Naive thymus-derived CD8-positive, alpha-beta T cell (primary cell): ENCODE measurements around the gene SCN4A. TPM values are rescaled to one million over a fixed set of nuclear protein-coding genes. Genes with fewer than 3 reads are reported as not detected.
A peak's percentile ranks its signal among the peaks of the same experiment; 100 is the strongest.

ENCODE experiments used
- ATAC-seq, 2 donors: fragments of 150-1000 bp; cut with Tn5 transposase in 1 of 2; sonication (Bioruptor Pico), chemical (Tn5 transposase) in 1 of 2; 1 replicate in 1 of 2; 2 replicates in 1 of 2; pipeline ENCODE4 v1.10.0; 2021; ENCODE audit warnings: mild to moderate bottlenecking in 2 of 2, moderate library complexity in 2 of 2
- POLR2A ChIA-PET: fragments of 350-600 bp; sonication (Branson Sonifier 250); formaldehyde crosslinking; loops from one replicate; lab custom pipeline; 2021; ENCODE audit warnings: antibody characterized with exemption; lab: Charles Lee
- DNase-seq, 10 donors: peaks; one replicate each; pipeline versions ENCODE4 v3.0.0 to v3.0.0-alpha.2; 2020 to 2022
- H3K27ac Mint-ChIP-seq, 10 donors: one replicate each; pipeline ENCODE4 v1.8.0; 2020 to 2022; ENCODE audit warnings: mild to moderate bottlenecking in 10 of 10, mixed read lengths in 10 of 10, moderate library complexity in 4 of 10, inconsistent platforms in 1 of 10
- H3K27me3 Mint-ChIP-seq, 5 donors: one replicate each; pipeline ENCODE4 v1.8.0; 2021 to 2022; ENCODE audit warnings: mixed read lengths in 5 of 5
- H3K36me3 Mint-ChIP-seq, 3 donors: one replicate each; pipeline ENCODE4 v1.8.0; 2020 to 2022; ENCODE audit warnings: mixed read lengths in 3 of 3, mild to moderate bottlenecking in 2 of 3, inconsistent platforms in 1 of 3
- H3K4me1 Mint-ChIP-seq, 4 donors: one replicate each; pipeline ENCODE4 v1.8.0; 2021 to 2022; ENCODE audit warnings: mixed read lengths in 4 of 4
- H3K4me3 Mint-ChIP-seq, 10 donors: one replicate each; pipeline ENCODE4 v1.8.0; 2020 to 2022; ENCODE audit warnings: mild to moderate bottlenecking in 10 of 10, mixed read lengths in 10 of 10, moderate library complexity in 6 of 10, inconsistent platforms in 1 of 10
- H3K9me3 Mint-ChIP-seq, 9 donors: one replicate each; pipeline ENCODE4 v1.8.0; 2020 to 2022; ENCODE audit warnings: mixed read lengths in 9 of 9, mild to moderate bottlenecking in 3 of 9, inconsistent platforms in 1 of 9, moderate library complexity in 1 of 9
- polyA plus RNA-seq, 3 donors: library from polyadenylated mRNA; unstranded; fragments of 300-500 nt; fragmentation: Illumina TruSeq; gene quantifications; one replicate each; pipeline ENCODE4 v1.2.3, GENCODE V29; 2021
- total RNA-seq, 8 experiments: library from RNA in 2 of 8; stranded (reverse) in 2 of 8; gene quantifications; one replicate each; pipeline ENCODE4 v1.2.3 and lab custom pipeline; 2021 to 2026

Gene SCN4A
- total and polyA plus RNA-seq, 5 experiments from 2014 or later = 0.05 to 0.22 TPM; not detected in 3

DNA sequence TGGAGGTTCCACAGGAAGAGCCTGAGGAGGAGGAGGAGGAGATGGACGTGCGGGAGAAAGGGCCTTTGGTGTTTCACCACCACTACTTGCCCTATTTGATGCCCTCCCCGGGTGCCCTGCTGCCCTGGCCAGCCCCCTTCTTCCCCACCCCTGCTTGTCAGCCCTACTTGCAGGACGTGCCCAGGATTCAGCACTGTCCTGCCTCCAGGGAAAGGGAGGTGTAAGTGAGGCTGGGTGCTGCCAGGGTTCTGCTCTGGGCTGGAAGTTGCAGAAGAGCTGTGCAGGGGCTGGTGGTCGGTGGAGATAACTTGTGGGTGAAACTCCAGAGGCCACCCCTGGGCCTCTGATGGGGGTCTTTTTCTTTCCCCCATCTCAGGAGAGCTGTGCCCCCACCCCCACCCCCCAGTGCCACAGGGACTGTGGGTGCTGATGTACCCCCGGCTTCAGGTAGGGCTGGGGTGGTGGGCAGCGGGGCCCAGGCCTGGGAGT, 28.4 kb upstream of the SCN4A start:
- peaks cover 13 to 43% (median 40%) of the 10 kb centered on the region in 4 donors for H3K4me1 Mint-ChIP-seq
- no peak for DNase-seq
- ATAC-seq = no peak
- H3K4me3 Mint-ChIP-seq = no peak overlapping the region
- POLR2A ChIA-PET = interaction anchor here (0.7 to 8.1 kb wide), 3 partner anchors 16 to 415 kb away, joined by 4 to 150 read pairs (median 5); partner anchors contain the start of gene ICAM2
- no peaks in the 10 kb centered on the region for H3K27me3 Mint-ChIP-seq
- H3K9me3 Mint-ChIP-seq = no peaks in the 10 kb centered on the region
- peaks cover 0 to 34% (median 11%) of the 10 kb centered on the region in 3 donors for H3K36me3 Mint-ChIP-seq
- peak overlapping the region in 6 of 10 donors; percentile 11 to 85 (median 58) for H3K27ac Mint-ChIP-seq

DNA sequence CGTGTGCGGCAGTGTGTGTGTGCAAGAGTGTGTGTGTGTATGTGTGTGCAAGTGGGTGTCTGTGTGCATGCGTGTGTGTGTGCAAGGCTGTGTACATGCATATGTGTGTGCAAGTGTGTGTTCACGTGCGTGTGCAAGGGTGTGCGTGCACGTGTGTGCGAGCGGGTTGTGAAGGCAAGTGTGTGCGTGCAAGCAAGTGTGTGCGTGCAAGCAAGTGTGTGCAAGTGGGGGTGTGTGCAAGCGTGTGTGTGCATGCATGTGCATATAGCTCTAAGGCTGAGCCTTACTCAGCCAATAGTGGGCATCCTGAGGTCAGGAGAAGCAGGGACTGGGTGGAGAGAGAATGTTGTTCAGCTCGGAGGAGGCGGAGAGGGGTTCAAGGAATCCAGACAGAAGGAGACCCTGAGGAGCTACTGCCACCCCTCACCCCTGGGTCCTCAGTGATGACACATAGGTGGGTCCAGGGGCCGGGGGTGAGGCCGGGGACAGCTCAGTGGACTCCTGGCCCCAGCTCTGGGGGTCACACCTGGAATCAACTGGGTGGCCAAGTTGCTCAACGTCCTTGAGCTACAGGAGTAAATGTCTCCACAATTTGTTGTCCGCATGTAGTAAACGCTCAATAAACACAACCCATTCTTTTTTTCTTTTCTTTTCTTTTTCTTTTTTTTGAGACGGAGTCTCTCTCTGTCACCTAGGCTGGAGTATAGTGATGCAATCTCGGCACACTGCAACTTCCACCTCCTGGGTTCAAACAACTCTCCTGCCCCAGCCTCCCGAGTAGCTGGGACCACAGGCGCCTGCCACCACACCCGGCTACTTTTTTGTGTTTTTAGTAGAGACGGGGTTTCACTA, 27.2 kb upstream of the SCN4A start:
- Mint-ChIP-seq H3K27ac (peak overlapping the region; percentile 52 to 93 (median 78)), H3K4me3 (peak overlapping the region; percentile 32 to 93 (median 74)), H3K27me3 (no peaks in the 10 kb centered on the region), H3K36me3 (peaks cover 0 to 23% (median 11%) of the 10 kb centered on the region in 3 donors), H3K4me1 (peaks cover 9 to 34% (median 31%) of the 10 kb centered on the region in 4 donors), H3K9me3 (no peaks in the 10 kb centered on the region)
- POLR2A ChIA-PET = interaction anchor here (0.7 to 8.1 kb wide), 6 partner anchors 9 to 417 kb away, joined by 3 to 150 read pairs (median 4); partner anchors contain the start of gene ICAM2
- no peak for ATAC-seq
- DNase-seq = no peak

DNA sequence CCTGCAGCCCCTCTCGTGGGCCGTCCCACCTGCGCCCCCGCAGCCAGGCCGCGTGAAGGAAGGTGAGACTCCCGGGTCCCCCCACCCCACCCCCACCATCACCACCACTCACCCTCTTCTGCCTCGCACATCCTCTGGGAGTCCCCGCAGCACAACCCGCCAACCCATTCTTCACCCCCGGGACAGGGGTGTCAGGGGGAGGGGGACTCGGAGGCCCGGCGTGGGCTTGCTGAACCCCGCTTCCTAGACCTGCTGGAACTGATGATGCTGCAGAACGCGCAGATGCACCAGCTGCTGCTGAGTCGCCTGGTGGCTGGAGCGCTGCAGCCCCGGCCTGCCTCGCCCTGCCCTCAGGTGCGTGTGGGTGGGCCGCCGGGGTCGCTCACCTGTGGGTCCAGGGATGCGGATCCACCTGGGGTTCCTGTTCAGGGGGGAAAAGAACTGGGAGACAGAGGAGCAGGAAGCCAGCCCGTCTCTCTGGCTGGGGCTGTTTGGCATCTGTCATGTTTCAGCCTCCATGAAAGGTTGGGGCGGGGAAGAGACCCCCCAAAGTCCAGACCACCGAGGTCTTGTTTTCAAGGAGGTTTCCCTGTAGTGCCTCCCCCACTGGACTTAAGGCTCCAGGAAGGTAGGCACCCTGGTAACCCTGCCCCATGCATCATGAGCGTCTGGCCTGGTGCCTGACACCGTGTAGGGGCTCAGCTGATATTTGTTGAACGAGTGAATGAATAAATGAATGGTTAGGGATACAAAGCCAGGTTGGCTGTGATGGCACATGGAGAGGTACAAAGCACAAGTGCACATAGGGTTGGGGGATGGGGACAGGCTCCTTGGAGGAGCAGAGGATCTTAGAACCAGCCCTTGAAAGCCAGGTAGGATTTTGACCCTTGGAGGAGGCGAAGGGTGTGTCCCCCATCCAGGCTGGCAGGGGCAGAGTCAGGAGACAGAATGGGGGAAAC, 26.3 kb upstream of the SCN4A start:
- POLR2A ChIA-PET = interaction anchor here (0.9 to 8.1 kb wide), 7 partner anchors 8 to 150 kb away, joined by 3 to 150 read pairs (median 4); partner anchors contain the start of gene ICAM2
- peak overlapping the region; percentile 52 to 93 (median 74) for H3K27ac Mint-ChIP-seq
- peak; percentile 28 to 53 for ATAC-seq
- H3K9me3 Mint-ChIP-seq = no peaks in the 10 kb centered on the region
- peaks cover 9 to 40% (median 32%) of the 10 kb centered on the region in 4 donors for H3K4me1 Mint-ChIP-seq
- H3K36me3 Mint-ChIP-seq = peaks cover 0 to 13% (median 7%) of the 10 kb centered on the region in 3 donors
- DNase-seq = peak in 3 of 10 donors; percentile 22 to 24 (median 24)
- H3K27me3 Mint-ChIP-seq = no peaks in the 10 kb centered on the region
- peak overlapping the region; percentile 67 to 93 (median 80) for H3K4me3 Mint-ChIP-seq

DNA sequence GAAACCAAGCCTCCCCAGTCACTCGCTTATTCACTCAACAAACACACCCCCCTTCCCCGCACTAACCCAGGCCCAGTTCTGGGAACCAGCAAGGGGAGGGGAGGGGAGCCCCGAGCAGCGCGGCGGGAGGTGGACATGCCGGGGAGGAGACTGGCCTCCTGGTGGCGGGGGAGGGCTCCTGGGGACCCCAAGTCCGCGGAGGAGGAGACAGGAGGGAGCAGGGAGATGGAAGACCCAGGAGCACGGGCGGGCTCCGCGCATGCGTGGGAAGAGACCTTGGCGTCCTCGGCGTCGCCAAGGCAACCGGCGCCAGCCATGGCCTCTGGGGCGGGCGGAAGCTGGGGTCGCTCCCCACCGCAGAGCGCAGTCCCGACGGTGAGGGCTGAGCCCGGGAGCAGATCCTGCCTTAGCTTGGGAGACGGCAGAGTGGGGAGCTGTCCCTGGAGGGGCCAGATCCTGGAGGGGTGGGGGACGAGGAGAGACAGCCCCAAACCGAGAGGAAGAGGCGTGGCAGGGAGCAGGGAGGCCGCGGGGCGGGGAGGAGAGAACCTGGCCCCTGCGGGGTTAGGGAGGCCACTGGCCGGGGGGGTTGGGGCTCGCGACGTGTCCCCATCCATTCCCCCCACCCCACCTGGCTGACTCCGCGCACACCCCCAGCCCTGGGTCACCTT, 25.5 kb upstream of the SCN4A start, which contains the start of gene PRR29:
TSS of gene PRR29 (plus strand) at position 302 of the 671 bp plus-strand sequence. CDS start at position 316, 14 bp downstream.
- POLR2A ChIA-PET = interaction anchor here (0.9 to 8.1 kb wide), 6 partner anchors 10 to 150 kb away, joined by 3 to 150 read pairs (median 4); partner anchors contain the start of gene ICAM2
- H3K36me3 Mint-ChIP-seq = peaks cover 0 to 5% (median 0%) of the 10 kb centered on the region in 3 donors
- H3K9me3 Mint-ChIP-seq = no peaks in the 10 kb centered on the region
- no peaks in the 10 kb centered on the region for H3K27me3 Mint-ChIP-seq
- ATAC-seq (peak; percentile 81 to 82), DNase-seq (peak; percentile 61 to 85 (median 74))
- peak within 1 kb of the TSS; percentile 55 to 92 (median 81) for H3K27ac Mint-ChIP-seq
- H3K4me1 Mint-ChIP-seq = peaks cover 13 to 46% (median 38%) of the 10 kb centered on the region in 4 donors
- peak within 1 kb of the TSS; percentile 84 to 94 (median 89) for H3K4me3 Mint-ChIP-seq

DNA sequence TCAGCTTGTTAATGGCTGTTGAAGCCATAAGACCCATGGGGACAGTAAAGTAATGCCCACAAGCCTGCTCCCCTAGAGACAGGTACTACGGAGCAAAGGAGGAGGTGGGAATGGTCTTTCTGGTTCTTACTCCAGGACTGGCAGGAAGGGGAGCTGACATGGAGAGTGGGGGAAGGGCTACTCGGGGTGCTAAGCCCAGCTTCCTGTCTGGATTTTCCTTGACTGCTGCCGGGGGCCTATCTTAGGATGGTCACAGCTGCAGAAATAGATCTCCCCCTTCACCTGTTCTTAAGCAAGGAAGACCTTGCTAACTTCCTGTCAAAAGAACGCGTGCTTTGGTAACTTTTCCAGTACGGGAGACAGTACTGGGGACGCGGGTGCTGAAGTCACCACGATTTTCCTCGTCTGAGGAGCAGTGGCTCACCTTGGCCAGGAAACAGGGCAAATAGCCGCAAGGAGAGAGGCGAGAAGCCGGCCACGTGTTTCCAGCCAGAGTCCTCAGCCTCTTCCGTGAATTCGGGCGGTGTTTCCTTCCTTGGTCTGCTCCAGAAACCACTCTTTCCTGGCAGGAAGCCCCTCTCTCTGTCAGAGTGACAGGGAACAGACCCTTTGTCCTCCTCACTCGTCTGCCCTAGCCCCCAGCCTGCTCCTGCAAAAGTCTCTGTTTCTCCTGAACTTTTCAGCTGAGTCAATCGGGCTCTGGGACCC, 24.8 kb upstream of the SCN4A start:
- H3K27ac Mint-ChIP-seq = peak overlapping the region; percentile 45 to 92 (median 79)
- DNase-seq = no peak
- peaks cover 0 to 2% (median 0%) of the 10 kb centered on the region in 3 donors for H3K36me3 Mint-ChIP-seq
- no peaks in the 10 kb centered on the region for H3K27me3 Mint-ChIP-seq
- H3K4me1 Mint-ChIP-seq = peaks cover 16 to 50% (median 43%) of the 10 kb centered on the region in 4 donors
- ATAC-seq = peak in 1 of 2 donors; percentile 1
- H3K9me3 Mint-ChIP-seq = no peaks in the 10 kb centered on the region
- peak overlapping the region; percentile 84 to 94 (median 89) for H3K4me3 Mint-ChIP-seq
- POLR2A ChIA-PET = interaction anchor here (0.9 to 8.1 kb wide), 6 partner anchors 9 to 149 kb away, joined by 3 to 150 read pairs (median 4); partner anchors contain the start of gene ICAM2

DNA sequence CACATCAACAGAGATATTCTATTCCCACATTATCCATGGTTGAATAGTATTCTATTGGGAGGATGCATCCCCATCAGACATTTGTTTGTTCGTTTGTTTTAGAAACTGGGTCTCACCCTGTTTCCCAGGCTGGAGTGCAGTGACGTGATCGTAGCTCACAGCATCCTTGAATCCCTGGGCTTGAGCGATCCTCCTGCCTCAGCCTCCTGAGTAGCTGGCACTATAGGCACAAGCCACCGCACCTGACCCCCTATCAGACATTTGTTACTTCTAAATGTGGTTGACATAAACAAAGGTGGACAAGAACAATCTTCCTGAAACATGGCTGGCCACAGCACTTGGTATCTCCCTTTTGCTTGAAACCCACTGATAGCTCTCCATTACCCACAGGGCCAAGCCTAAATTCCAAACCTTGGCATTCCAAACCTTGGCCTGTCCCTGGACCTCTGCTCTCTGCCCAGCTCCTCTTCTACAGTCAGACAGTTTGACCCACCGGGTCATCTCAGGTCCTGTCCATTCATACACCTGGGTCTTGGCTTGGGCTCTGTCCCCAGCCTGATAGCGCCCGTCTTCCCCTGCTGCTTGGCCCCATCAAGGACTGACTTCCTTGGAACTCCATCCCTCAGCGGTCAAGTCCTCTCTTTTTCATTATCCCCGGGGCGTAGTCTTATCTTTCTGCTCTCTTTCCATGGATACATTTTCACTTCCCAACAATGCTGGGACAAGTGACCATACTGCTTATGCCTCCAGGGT, 23.9 kb upstream of the SCN4A start:
- no peaks in the 10 kb centered on the region for H3K9me3 Mint-ChIP-seq
- POLR2A ChIA-PET = interaction anchor here (0.8 to 8.1 kb wide), 2 partner anchors 20 to 27 kb away, joined by 3 to 150 read pairs; partner anchors contain the start of gene ICAM2
- H3K4me1 Mint-ChIP-seq = peaks cover 17 to 59% (median 47%) of the 10 kb centered on the region in 4 donors
- peak overlapping the region in 4 of 10 donors; percentile 33 to 87 (median 62) for H3K4me3 Mint-ChIP-seq
- no peaks in the 10 kb centered on the region for H3K27me3 Mint-ChIP-seq
- DNase-seq (no peak), ATAC-seq (no peak)
- no peaks in the 10 kb centered on the region for H3K36me3 Mint-ChIP-seq
- H3K27ac Mint-ChIP-seq = peak overlapping the region in 4 of 10 donors; percentile 43 to 81 (median 46)

DNA sequence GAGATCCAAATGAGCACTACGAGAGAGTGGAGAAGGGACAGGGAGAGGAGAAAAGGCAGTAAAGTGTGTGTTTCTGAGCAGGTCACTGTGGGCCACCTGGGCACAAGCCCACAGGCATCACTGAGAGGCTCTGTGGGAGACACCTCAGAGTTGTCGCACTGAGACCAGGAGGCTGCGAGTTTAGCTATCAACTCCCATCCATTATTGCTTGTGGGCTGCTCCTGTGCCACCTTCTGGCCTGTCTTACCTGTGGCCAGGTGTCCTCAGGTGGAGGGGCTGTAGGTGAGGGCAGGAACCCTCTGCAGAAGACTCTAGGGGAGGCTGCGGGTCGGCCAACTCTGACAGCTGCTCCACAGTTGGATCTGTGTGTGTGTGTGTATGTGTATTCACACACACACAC, 22.9 kb upstream of the SCN4A start:
- no peaks in the 10 kb centered on the region for H3K36me3 Mint-ChIP-seq
- H3K27me3 Mint-ChIP-seq = no peaks in the 10 kb centered on the region
- no peak for ATAC-seq
- H3K27ac Mint-ChIP-seq = peak overlapping the region in 5 of 10 donors; percentile 16 to 86 (median 34)
- H3K4me1 Mint-ChIP-seq = peaks cover 19 to 64% (median 53%) of the 10 kb centered on the region in 4 donors
- H3K9me3 Mint-ChIP-seq = no peaks in the 10 kb centered on the region
- POLR2A ChIA-PET = interaction anchor here (0.6 kb wide), 2 partner anchors 23 to 25 kb away, joined by 3 to 5 read pairs; partner anchors contain the start of gene ICAM2
- H3K4me3 Mint-ChIP-seq = peak overlapping the region in 2 of 10 donors; percentile 53 to 56
- no peak for DNase-seq

DNA sequence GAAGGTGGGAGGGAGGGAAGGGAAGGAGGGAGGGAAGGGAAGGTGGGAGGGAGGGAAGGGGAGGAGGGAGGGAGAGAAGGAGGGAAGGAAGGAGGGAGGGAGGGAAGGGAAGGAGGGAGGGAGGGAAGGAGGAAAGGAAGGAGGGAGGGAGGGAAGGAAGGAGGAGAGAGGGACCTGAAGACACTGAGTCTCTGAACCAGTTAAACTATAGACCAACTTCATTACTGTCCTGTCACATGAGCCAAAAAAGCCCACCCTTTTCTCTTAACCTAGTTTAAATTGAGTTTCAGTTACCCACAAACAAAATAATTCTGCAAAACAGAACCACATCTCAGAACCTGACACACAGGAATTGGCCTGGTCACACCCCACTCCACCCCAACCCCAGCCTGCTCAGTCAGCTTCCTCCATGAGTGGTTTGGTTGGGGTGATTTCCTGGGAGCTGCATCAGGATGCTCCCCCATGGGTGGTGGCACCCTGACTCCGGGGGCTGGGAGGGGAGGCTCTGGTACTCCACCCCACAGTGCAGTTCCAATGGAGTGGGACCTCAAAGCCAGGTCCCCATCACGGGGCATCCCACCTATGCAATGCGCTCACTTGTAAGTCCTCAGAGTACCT, 20.8 kb upstream of the SCN4A start:
- POLR2A ChIA-PET = interaction anchor here (0.7 to 1.6 kb wide), 6 partner anchors 8 to 60 kb away, joined by 3 to 13 read pairs (median 4); partner anchors contain the start of gene ICAM2
- ATAC-seq (peak in 1 of 2 donors; percentile 34), DNase-seq (peak in 2 of 10 donors; percentile 32 to 34)
- Mint-ChIP-seq H3K4me1 (peaks cover 20 to 58% (median 47%) of the 10 kb centered on the region in 4 donors), H3K27me3 (no peaks in the 10 kb centered on the region), H3K36me3 (no peaks in the 10 kb centered on the region), H3K9me3 (no peaks in the 10 kb centered on the region), H3K4me3 (peak overlapping the region in 2 of 10 donors; percentile 34 to 38), H3K27ac (peak overlapping the region in 6 of 10 donors; percentile 9 to 85 (median 46))

DNA sequence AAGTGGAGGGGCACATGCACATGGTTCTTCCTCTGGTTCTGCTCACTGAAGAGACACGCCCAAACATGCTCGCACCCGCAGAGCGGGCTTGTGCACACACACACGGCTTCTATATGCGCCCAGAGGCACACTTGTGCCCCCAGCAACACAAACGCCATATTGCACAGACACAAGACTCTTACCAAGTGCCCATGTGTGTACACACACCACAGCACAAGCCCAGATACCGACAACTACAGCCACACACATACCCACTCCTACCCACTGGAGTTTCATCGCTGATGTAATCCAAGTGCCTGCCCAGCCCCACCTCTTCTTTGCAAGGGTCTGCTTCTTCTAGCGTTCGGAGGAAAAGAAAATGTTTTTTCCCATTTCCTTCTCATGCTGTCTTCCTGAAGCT, 18.9 kb upstream of the SCN4A start:
- H3K27ac Mint-ChIP-seq = peak overlapping the region in 2 of 10 donors; percentile 7 to 38
- no peaks in the 10 kb centered on the region for H3K9me3 Mint-ChIP-seq
- ATAC-seq (no peak), DNase-seq (no peak)
- H3K36me3 Mint-ChIP-seq = no peaks in the 10 kb centered on the region
- POLR2A ChIA-PET = interaction anchor here (0.7 to 1.2 kb wide), 2 partner anchors 48 to 1126 kb away, joined by 3 to 4 read pairs; no protein-coding TSS in a partner anchor
- peaks cover 20 to 48% (median 34%) of the 10 kb centered on the region in 4 donors for H3K4me1 Mint-ChIP-seq
- no peaks in the 10 kb centered on the region for H3K27me3 Mint-ChIP-seq
- peak overlapping the region in 4 of 10 donors; percentile 12 to 84 (median 51) for H3K4me3 Mint-ChIP-seq
